SK-N-SH (cell line): ENCODE results near the gene FOXK1. TPM values are rescaled to one million over a fixed set of nuclear protein-coding genes. Genes with fewer than 3 reads are reported as not detected.

Source experiments
- CTCF ChIA-PET: fragments of 300-600, 350-600 bp; formaldehyde crosslinking; extraction: SDS; loops from one replicate; lab custom pipeline; 2021; lab: Yijun Ruan, JAX
- POLR2A ChIA-PET: fragments of 350-600 bp; sonication (Branson Sonifier 250); formaldehyde crosslinking; extraction: SDS; loops from one replicate; lab custom pipeline; 2020; ENCODE audit warnings: antibody characterized with exemption, inconsistent platforms; lab: Yijun Ruan, JAX
- DNase-seq: peaks from one replicate; pipeline ENCODE4 v3.0.0; 2012
- H2AFZ ChIP-seq: fragments of 200-600 bp; sonication (generic); 2 replicates; pipeline ENCODE4 v1.8.1; 2016; ENCODE audit warnings: antibody characterized with exemption, mild to moderate bottlenecking, low read depth
- H3F3A ChIP-seq: fragments of 200-600 bp; sonication (generic); replicated peaks from 2 replicates; pipeline ENCODE3; 2016; ENCODE audit warnings: antibody characterized with exemption, mild to moderate bottlenecking; ENCODE audit not compliant: insufficient read depth
- H3K27ac ChIP-seq, 2 experiments: fragments of 200-500 bp in 1 of 2; fragments of 200-600 bp in 1 of 2; sonication (Bioruptor generic) in 1 of 2; sonication (generic), shearing (Covaris generic) in 1 of 2; 2 replicates each; pipeline versions ENCODE4 v1.5.1 to v1.6.1; 2014 to 2016; ENCODE audit warnings: low read depth in 2 of 2, inconsistent platforms in 1 of 2, low read length in 1 of 2, mild to moderate bottlenecking in 1 of 2, mixed read lengths in 1 of 2
- H3K27me3 ChIP-seq: fragments of 200-600 bp; sonication (generic), shearing (Covaris generic); 2 replicates; pipeline ENCODE4 v1.6.1; 2016; ENCODE audit warnings: mixed run types; ENCODE audit not compliant: insufficient read depth
- H3K36me3 ChIP-seq, 2 experiments: fragments of 200-500 bp in 1 of 2; fragments of 200-600 bp in 1 of 2; sonication (Bioruptor generic) in 1 of 2; sonication (generic) in 1 of 2; replicated peaks in 1 of 2; 2 replicates each; pipeline versions ENCODE3 to v1.5.1; 2014 to 2016; ENCODE audit warnings: low read length in 1 of 2, mild to moderate bottlenecking in 1 of 2; ENCODE audit not compliant: insufficient read depth in 2 of 2, control insufficient read depth in 1 of 2
- H3K4me1 ChIP-seq, 2 experiments: fragments of 200-500 bp in 1 of 2; fragments of 200-600 bp in 1 of 2; sonication (Bioruptor generic) in 1 of 2; sonication (generic), shearing (Covaris generic) in 1 of 2; 2 replicates each; pipeline versions ENCODE4 v1.5.1 to v1.6.1; 2014 to 2016; ENCODE audit warnings: low read depth in 1 of 2, low read length in 1 of 2, mixed run types in 1 of 2; ENCODE audit not compliant: insufficient read depth in 2 of 2, control insufficient read depth in 1 of 2
- H3K4me2 ChIP-seq: fragments of 200-600 bp; sonication (generic), shearing (Covaris generic); 2 replicates; pipeline ENCODE4 v1.6.1; 2017; ENCODE audit warnings: mixed run types
- H3K4me3 ChIP-seq, 2 experiments: fragments of 200-500 bp in 1 of 2; fragments of 200-600 bp in 1 of 2; sonication (Bioruptor generic) in 1 of 2; sonication (generic), shearing (Covaris generic) in 1 of 2; 2 replicates each; pipeline versions ENCODE4 v1.5.1 to v1.8.1; 2014 to 2016; ENCODE audit warnings: low read depth in 2 of 2, inconsistent platforms in 1 of 2, low read length in 1 of 2, mild to moderate bottlenecking in 1 of 2, mixed read lengths in 1 of 2, moderate library complexity in 1 of 2
- H3K79me2 ChIP-seq: fragments of 200-600 bp; sonication (generic); 2 replicates; pipeline ENCODE4 v1.8.1; 2017; ENCODE audit warnings: mild to moderate bottlenecking; ENCODE audit not compliant: insufficient read depth
- H3K9ac ChIP-seq: fragments of 200-600 bp; sonication (generic); 2 replicates; pipeline ENCODE4 v1.6.1; 2017; ENCODE audit warnings: mixed run types
- H3K9me2 ChIP-seq: fragments of 200-600 bp; sonication (generic); 2 replicates; pipeline ENCODE4 v1.6.1; 2017; ENCODE audit warnings: mixed run types
- H3K9me3 ChIP-seq: fragments of 200-600 bp; sonication (generic); 2 replicates; pipeline ENCODE4 v1.6.1; 2017; ENCODE audit warnings: mixed run types, mild to moderate bottlenecking, moderate library complexity
- H4K20me1 ChIP-seq: fragments of 200-600 bp; sonication (generic); 2 replicates; pipeline ENCODE4 v1.6.1; 2017; ENCODE audit warnings: mild to moderate bottlenecking, mixed run types; ENCODE audit not compliant: insufficient read depth
- ELF1 ChIP-seq: IDR thresholded peaks from 2 replicates; pipeline ENCODE4 v1.4.0; 2012
- EP300 ChIP-seq, 2 experiments: IDR thresholded peaks; 2 replicates each; pipeline versions ENCODE4 v1.4.0 to v1.6.1; 2012; ENCODE audit warnings: borderline replicate concordance in 1 of 2, low read depth in 1 of 2, low read length in 1 of 2
- FOSL2 ChIP-seq: IDR thresholded peaks from 2 replicates; pipeline ENCODE4 v1.4.0; 2012; ENCODE audit warnings: low read depth, mild to moderate bottlenecking, moderate library complexity, borderline replicate concordance
- FOXM1 ChIP-seq: IDR thresholded peaks from 2 replicates; pipeline ENCODE4 v1.4.0; 2012; ENCODE audit warnings: low read depth, mild to moderate bottlenecking
- SIN3A ChIP-seq: IDR thresholded peaks from 2 replicates; pipeline ENCODE4 v1.6.1; 2012; ENCODE audit warnings: low read depth, mild to moderate bottlenecking, low read length, moderate library complexity, borderline replicate concordance
- WGBS: methylation state at CpG from one replicate; pipeline ENCODE4 v1.1.6; 2017; ENCODE audit warnings: low lambda C conversion rate; 5-methylcytosine and 5-hydroxymethylcytosine counted together
- polyA plus RNA-seq, 3 experiments: library from polyadenylated mRNA; depleted of rRNA; stranded (reverse); fragments of >200 nt; gene quantifications; 2 replicates each; pipeline ENCODE4 v1.2.3, GENCODE V29; 2012
- TF ChIP-seq, protein P1 (sequence below): IDR thresholded peaks from 2 replicates; pipeline ENCODE4 v1.6.1; 2012; ENCODE audit warnings: mild to moderate bottlenecking, low read depth, low read length, moderate library complexity
- TF ChIP-seq, protein P2 (sequence below): fragments of 200-600 bp; sonication (generic); IDR thresholded peaks from 2 replicates; pipeline ENCODE4 v1.6.1; 2017; ENCODE audit warnings: antibody characterized with exemption, mild to moderate bottlenecking, moderate library complexity
- TF ChIP-seq, protein P3 (sequence below): IDR thresholded peaks from 2 replicates; pipeline ENCODE4 v1.4.0; 2012; ENCODE audit warnings: low read depth, borderline replicate concordance

The FOXK1 gene
- polyA plus RNA-seq, 1 of the 3 experiments (the other 2 are of a cell fraction), result 4.7 TPM

DNA sequence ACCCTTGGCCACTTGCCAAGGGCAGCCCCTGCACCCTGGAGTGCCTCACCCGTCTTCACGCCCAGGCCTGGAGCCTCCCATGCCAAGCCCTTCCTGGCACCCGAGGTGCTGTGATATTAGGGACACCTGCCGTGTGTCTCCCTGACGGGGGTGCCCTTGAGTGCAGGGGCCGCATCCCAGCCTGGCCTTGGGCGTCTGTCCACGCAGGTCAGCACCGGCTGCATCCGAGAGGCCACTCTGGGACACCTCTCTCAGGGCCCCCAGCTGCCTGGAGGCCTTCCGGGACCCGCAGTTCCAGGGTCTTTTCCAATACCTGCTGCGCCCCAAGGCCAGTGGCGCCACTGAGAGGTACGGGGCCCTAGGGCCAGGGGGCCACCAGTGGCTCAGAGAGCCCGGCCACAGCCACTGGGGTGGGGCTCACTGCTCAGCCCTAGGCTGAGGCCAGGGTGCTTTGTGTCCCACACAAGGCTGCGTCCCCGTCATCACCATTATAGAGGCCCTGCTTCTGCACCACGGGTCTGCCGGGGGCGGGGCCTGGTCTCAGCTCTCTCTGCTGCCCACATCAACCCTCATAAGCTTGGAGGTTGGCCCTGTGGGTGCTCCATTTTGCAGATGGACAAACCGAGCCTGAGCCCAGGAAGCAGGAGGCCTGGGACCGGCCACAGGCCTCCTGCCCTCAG is 106.0 kb downstream of the FOXK1 start:
- Histone ChIP-seq H3K27me3 (no peaks in the 10 kb centered on the region), H3K9me3 (no peaks in the 10 kb centered on the region), H3F3A (no peaks in the 10 kb centered on the region), H3K36me3 (peaks cover 26 to 86% of the 10 kb centered on the region in 2 experiments), H3K4me1 (no peaks in the 10 kb centered on the region), H3K4me2 (no peak overlapping the region), H4K20me1 (peaks cover 1% of the 10 kb centered on the region; the same call in 1 of the 2 replicates), H2AFZ (no peak overlapping the region), H3K4me3 (no peak overlapping the region), H3K79me2 (no peaks in the 10 kb centered on the region), H3K27ac (no peak overlapping the region), H3K9ac (no peak overlapping the region), H3K9me2 (no peaks in the 10 kb centered on the region)
- CTCF ChIA-PET, result interaction anchor here (1.4 to 9.2 kb wide), 3 partner anchors 11 to 95 kb away, joined by 4 to 63 read pairs (median 31); partner anchors contain the start of genes AP5Z1 and RADIL
- no peak for DNase-seq
- POLR2A ChIA-PET, result interaction anchor here (1.5 to 1.8 kb wide), 2 partner anchors 10 to 13 kb away, joined by 3 to 9 read pairs; partner anchors contain the start of gene AP5Z1
- no peak for TF ChIP-seq ELF1
- TF ChIP-seq FOXM1, result no peak
- no peak for TF ChIP-seq FOSL2
- no peak for TF ChIP-seq EP300 (IDR thresholded peaks at IDR 0.05; ENCODE audit: borderline replicate concordance in 1 of 2, low read depth in 1 of 2, low read length in 1 of 2)
- TF ChIP-seq, protein P1, sequence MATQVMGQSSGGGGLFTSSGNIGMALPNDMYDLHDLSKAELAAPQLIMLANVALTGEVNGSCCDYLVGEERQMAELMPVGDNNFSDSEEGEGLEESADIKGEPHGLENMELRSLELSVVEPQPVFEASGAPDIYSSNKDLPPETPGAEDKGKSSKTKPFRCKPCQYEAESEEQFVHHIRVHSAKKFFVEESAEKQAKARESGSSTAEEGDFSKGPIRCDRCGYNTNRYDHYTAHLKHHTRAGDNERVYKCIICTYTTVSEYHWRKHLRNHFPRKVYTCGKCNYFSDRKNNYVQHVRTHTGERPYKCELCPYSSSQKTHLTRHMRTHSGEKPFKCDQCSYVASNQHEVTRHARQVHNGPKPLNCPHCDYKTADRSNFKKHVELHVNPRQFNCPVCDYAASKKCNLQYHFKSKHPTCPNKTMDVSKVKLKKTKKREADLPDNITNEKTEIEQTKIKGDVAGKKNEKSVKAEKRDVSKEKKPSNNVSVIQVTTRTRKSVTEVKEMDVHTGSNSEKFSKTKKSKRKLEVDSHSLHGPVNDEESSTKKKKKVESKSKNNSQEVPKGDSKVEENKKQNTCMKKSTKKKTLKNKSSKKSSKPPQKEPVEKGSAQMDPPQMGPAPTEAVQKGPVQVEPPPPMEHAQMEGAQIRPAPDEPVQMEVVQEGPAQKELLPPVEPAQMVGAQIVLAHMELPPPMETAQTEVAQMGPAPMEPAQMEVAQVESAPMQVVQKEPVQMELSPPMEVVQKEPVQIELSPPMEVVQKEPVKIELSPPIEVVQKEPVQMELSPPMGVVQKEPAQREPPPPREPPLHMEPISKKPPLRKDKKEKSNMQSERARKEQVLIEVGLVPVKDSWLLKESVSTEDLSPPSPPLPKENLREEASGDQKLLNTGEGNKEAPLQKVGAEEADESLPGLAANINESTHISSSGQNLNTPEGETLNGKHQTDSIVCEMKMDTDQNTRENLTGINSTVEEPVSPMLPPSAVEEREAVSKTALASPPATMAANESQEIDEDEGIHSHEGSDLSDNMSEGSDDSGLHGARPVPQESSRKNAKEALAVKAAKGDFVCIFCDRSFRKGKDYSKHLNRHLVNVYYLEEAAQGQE, result no peak
- TF ChIP-seq, protein P2, sequence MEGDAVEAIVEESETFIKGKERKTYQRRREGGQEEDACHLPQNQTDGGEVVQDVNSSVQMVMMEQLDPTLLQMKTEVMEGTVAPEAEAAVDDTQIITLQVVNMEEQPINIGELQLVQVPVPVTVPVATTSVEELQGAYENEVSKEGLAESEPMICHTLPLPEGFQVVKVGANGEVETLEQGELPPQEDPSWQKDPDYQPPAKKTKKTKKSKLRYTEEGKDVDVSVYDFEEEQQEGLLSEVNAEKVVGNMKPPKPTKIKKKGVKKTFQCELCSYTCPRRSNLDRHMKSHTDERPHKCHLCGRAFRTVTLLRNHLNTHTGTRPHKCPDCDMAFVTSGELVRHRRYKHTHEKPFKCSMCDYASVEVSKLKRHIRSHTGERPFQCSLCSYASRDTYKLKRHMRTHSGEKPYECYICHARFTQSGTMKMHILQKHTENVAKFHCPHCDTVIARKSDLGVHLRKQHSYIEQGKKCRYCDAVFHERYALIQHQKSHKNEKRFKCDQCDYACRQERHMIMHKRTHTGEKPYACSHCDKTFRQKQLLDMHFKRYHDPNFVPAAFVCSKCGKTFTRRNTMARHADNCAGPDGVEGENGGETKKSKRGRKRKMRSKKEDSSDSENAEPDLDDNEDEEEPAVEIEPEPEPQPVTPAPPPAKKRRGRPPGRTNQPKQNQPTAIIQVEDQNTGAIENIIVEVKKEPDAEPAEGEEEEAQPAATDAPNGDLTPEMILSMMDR, result no peak
- TF ChIP-seq SIN3A, result no peak
- TF ChIP-seq, protein P3, sequence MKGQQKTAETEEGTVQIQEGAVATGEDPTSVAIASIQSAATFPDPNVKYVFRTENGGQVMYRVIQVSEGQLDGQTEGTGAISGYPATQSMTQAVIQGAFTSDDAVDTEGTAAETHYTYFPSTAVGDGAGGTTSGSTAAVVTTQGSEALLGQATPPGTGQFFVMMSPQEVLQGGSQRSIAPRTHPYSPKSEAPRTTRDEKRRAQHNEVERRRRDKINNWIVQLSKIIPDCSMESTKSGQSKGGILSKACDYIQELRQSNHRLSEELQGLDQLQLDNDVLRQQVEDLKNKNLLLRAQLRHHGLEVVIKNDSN, result no peak
- 95% methylated on average over 18 of the region's 23 CpGs for WGBS
